Fibroblast of pulmonary artery (primary cell): ENCODE results near the gene RASAL3.

Experiments
- DNase-seq: peaks from one replicate; pipeline ENCODE4 v3.0.0-alpha.2; 2010; ENCODE audit warnings: low read depth
- H3K4me3 ChIP-seq: replicated peaks from 2 replicates; pipeline ENCODE4 v1.5.1; 2011; ENCODE audit warnings: low read depth, mild to moderate bottlenecking, control low read depth, low read length, moderate library complexity
- TF ChIP-seq, protein P1 (sequence below): IDR thresholded peaks from 2 replicates; pipeline ENCODE4 v1.5.1; 2011; ENCODE audit warnings: mild to moderate bottlenecking, control low read depth, low read length, inconsistent platforms; ENCODE audit errors: missing control alignments

The RASAL3 gene

DNA sequence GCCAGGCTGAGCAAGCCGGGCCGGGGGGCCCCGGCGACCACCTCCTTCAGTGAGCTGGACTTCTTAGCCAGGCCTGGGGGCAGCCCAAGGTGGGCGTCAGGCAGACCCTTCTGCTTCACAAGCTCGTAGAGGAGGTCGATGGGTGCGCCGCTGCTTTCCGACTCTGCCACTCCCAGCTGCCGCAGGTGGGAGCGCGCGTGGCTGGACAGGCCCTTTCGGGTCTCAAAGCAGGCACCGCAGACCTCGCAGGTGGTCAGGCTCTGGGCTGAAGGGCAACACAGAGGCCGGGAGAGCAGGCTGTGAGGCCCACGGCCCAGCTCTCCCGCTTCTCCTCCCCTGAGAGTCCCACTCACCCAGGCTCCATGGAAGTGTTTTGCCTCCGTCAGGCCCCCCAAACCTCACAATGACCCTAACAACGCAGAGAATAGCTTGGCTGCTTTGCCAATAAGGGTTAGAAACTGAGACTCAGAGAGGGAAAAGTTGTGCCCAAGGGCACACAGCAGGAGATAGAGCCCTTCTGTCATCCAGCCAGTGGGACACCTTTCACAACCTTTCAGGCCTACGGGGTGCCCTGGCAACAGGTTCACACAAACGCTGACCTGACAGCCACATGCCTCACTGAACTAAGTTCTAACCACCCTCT is 34.4 kb downstream of the RASAL3 start:
- no peak for DNase-seq
- TF ChIP-seq, protein P1, sequence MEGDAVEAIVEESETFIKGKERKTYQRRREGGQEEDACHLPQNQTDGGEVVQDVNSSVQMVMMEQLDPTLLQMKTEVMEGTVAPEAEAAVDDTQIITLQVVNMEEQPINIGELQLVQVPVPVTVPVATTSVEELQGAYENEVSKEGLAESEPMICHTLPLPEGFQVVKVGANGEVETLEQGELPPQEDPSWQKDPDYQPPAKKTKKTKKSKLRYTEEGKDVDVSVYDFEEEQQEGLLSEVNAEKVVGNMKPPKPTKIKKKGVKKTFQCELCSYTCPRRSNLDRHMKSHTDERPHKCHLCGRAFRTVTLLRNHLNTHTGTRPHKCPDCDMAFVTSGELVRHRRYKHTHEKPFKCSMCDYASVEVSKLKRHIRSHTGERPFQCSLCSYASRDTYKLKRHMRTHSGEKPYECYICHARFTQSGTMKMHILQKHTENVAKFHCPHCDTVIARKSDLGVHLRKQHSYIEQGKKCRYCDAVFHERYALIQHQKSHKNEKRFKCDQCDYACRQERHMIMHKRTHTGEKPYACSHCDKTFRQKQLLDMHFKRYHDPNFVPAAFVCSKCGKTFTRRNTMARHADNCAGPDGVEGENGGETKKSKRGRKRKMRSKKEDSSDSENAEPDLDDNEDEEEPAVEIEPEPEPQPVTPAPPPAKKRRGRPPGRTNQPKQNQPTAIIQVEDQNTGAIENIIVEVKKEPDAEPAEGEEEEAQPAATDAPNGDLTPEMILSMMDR = no peak
- H3K4me3 ChIP-seq = no peak overlapping the region

DNA sequence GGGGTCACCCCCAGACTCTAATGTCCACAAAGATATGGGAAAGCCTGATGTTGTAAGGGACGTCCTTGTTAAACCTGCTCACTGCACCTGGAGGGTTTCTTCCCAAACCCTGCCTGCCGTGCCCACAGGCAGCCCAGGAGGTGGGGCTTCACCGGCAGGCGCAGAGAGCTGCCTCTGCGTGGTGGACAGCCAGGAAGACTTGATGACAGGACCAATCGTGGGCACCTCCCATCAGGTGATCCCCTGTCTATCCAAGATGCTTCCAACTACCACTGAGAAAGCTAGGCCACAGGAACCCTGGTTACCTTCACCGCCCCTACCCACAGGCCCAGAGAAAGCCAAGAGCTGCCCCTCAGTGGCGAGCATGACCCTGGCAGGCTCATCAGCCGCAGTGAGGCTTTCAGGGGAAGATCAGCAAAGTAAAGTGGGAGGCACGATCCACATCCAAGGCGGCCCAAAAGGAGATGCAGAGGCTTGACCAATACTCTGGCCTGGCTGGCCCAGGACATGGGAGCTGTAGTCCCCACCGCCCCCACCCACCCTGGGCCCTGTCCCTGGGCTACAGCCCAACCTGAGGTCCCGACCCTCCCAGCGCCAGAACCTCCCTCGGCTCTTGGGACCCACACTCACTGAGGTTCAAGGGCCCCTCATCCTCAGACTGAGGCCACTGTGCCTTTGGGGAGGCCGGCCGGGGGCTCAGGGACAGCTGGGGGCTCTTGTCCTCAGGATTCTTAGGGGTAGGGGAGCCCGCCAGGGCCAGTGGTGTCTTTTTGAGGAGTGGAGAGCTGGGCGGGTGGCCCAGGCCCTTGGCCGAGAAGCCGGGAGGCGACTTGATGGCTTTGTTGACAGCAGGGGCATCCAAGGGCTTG is 35.2 kb downstream of the RASAL3 start:
- DNase-seq = no peak
- TF ChIP-seq, protein P1 = no peak
- H3K4me3 ChIP-seq = no peak overlapping the region

DNA sequence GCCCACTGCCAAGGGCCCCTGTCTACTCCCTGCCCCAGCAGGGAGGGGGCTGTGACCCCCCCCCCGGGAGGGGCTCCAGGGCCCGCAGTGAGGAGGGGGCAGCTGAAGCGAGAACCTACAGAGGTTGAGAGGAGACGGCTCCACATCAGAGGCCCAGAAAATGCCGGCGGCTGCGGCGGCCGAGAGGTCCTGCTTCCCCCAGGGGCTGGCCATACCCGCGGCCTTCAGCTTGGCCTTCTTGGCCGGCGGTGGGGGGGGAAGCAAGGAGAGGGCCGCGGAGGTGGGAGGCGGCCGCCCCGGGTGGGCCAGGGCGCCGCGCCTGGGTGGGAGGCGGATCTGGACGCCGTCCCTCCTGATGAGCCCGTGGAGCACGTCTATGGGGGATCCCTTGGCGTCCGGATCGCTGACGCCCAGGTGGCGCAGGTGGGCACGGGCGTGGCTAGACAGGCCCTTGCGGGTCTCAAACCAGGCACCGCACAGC is 36.3 kb downstream of the RASAL3 start:
- H3K4me3 ChIP-seq = no peak overlapping the region
- no peak for DNase-seq
- TF ChIP-seq, protein P1 = no peak

DNA sequence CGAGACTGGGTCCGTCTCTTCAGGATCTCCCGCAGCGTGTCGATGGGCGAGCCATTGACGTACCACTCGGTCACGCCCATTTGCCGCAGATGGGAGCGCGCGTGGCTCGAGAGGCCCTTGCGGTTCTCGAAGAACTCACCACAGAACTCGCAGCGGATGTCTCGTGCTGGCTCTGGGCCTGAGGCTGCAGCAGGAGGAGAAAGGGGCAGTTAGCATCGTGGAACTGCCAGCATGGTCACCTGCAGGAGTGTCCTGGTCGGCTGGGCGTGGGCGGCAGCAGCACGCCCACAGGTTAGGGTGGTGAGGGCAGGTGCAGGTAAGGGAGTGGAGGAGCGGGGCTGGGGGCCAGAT is 37.0 kb downstream of the RASAL3 start:
- no peak overlapping the region for H3K4me3 ChIP-seq
- TF ChIP-seq, protein P1 = no peak
- no peak for DNase-seq

DNA sequence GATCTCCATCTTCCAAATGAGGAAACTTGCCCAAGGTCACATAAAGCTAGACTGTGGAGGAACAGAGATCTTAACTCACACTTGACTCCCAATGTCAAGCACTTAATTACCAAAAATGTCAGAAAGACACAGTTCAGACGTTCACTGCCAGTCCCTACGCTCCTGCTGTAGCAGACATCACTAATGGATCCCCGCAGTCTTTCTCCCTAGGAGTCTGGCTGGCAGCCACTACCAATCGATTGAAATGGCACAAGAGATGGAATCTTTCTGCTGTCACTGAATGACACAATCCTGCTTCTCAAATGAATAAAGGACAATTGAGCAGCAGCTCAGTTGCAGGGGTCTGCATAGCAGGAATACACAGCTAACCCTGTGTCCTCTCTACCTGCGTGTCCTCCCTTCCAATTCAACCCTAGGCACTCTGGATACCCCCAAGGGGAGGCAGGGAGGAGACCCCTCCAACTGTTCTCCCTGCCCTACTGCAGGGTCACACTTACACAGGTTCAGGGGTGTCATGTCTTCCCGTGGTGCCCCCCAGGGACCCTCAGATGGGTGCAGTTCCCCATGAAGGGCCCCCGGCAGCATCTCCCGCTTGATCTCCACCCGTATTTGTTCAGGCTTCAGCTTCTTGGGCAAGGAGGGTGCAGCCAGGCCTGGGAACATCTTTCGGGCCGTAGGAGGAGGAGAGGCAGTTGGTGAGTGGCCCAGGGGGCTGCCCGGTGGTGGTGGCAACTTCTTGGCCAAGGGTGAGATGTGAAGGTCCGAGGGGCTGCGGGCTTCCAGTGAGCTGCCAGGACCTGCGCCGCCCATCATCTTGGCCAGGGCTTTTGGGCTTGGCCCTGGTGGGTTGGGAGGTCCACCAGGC is 37.6 kb downstream of the RASAL3 start:
- DNase-seq = no peak
- TF ChIP-seq, protein P1 = no peak
- no peak overlapping the region for H3K4me3 ChIP-seq

DNA sequence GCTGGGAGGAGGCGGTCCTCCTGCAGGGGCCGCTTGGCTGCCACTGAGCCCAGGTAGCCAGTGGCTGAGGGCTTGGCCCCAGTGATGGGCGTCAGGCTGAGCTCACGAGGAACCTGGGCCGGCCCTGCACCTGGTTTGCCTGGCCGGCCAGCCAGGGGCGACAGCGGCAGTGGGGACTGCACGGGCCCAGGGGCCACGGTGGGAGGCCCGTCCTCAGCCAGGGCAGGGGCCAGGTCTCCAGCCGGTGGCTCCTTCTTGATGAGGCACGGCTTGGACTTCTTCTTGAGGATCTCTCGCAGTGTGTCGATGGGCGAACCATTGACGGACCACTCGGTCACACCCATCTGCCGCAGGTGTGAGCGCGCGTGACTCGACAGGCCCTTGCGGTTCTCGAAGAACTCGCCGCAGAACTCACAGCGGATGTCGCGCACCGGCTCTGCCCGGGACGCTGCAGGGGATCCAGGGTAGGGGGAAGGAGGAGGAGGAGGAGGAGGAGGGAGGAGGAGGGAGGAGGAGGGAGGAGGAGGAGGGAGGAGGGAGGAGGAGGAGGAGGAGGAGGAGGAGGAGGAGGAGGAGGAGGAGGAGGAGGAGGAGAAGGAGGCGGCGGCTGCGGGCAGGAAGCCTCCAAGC is 38.9 kb downstream of the RASAL3 start:
- H3K4me3 ChIP-seq = no peak overlapping the region
- DNase-seq = no peak

More for the DNA sequence above, 38.9 kb downstream of the RASAL3 start:
- TF ChIP-seq, protein P1 = no peak
